ENCODE data around the gene MAPK8. TPM values are rescaled to one million over a fixed set of nuclear protein-coding genes. Genes with fewer than 3 reads are reported as not detected.

Gene MAPK8
- total and polyA plus RNA-seq, 9 of the 15 experiments (the other 6 are each of a cell fraction or from before 2014, with no cell fraction given), result 6.4 to 159 (median 71.0) TPM

DNA sequence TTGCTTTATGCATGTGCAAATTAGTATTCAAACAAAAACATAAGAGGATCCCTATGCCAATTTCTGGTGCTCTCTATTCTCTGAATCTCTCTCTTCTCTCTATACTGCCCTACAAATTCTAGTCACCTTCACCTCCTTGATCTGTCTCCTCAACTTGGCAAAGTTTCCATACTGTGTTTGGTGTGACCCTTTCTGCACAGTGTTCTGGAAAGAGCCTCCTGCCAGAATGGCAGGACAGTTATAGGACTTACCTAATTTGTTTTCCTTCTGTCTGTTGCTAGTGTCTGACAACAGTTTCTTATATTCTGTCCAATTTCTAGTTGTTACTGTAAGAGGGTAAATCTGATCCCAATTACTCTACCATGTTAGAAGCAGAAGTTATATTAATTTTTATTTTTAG lies 34.3 kb downstream of the MAPK8 start:
- CTCF ChIA-PET (ENCODE audit: low intra/inter-chr PET ratio), result no interaction called here

DNA sequence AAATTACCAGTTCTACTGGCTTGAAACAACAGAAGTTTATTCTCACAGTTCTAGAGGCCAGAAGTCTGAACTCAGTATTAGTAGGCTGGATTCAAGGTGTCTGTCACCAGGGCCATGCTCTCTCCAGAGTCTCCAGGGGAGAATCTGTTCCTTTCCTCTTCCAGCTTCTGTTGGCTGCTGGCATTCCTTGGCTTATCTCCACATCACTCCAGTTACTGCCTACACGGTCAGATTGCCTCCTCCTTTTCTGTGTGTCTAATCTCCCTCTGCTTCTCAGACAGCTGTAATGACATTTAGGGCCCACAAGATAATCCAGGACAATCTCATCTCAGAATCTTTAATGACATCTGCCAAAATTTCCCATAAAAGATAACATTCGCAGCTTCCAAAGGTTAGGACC lies 36.6 kb downstream of the MAPK8 start:
- no peaks in the 10 kb centered on the region; the same call in none of the 2 replicates for H3K9me3 ChIP-seq (replicated peaks; ENCODE audit: control insufficient read depth, insufficient read depth, low read depth, low read length)
- H4K20me1 ChIP-seq (replicated peaks; ENCODE audit: control insufficient read depth, insufficient read depth, low read length), result peaks cover 5% of the 10 kb centered on the region; the same call in 1 of the 2 replicates
- no peaks in the 10 kb centered on the region for H3K27me3 ChIP-seq (ENCODE audit: control insufficient read depth in 2 of 2, insufficient read depth in 2 of 2, low read length in 2 of 2)
- no peaks in the 10 kb centered on the region for H3K9me1 ChIP-seq (ENCODE audit: control insufficient read depth, insufficient read depth, low read length)
- intact Hi-C loops (cut with micrococcal nuclease), result no loop called here
- POLR2A ChIA-PET, result interaction anchor here (1.0 to 1.5 kb wide), 2 partner anchors 13 to 18 kb away, joined by 3 read pairs; no protein-coding TSS in a partner anchor
- CTCF ChIA-PET (ENCODE audit: low intra/inter-chr PET ratio), result no interaction called here
- WGBS (ENCODE audit: insufficient coverage, low coverage, missing lambda C conversion rate), result 12% methylated on average over 2 of the region's 2 CpGs
- no peak overlapping the region for H3K9ac ChIP-seq (ENCODE audit: insufficient read depth in 1 of 2, low read depth in 2 of 2, low read length in 2 of 2)
- BruUV-seq (replicated peaks), result no TSS peak
- no peak overlapping the region for H3K4me3 ChIP-seq
- in situ Hi-C loops (cut with MboI), result no loop called here
- no peak overlapping the region for H3K4me2 ChIP-seq (ENCODE audit: insufficient read depth, low read length)
- FAIRE-seq, result no peak
- H3K36me3 ChIP-seq (ENCODE audit: control insufficient read depth, insufficient read depth, low read length), result no peaks in the 10 kb centered on the region
- no peaks in the 10 kb centered on the region for H3K4me1 ChIP-seq (replicated peaks in 1 of 2; ENCODE audit: control insufficient read depth in 2 of 2, insufficient read depth in 2 of 2, low read length in 2 of 2)
- ATAC-seq, result no peak
- no peak overlapping the region for H2AFZ ChIP-seq (ENCODE audit: low read depth, low read length)
- no peak for DNase-seq (ENCODE audit: extremely low read depth in 1 of 4, low spot score in 3 of 4)
- H3K79me2 ChIP-seq (ENCODE audit: control insufficient read depth, insufficient read depth, low read length), result peaks cover 32% of the 10 kb centered on the region
- peak; percentile 51 for TF ChIP-seq CBFA2T3 (IDR thresholded peaks at IDR 0.05)
- TF ChIP-seq, protein P1, sequence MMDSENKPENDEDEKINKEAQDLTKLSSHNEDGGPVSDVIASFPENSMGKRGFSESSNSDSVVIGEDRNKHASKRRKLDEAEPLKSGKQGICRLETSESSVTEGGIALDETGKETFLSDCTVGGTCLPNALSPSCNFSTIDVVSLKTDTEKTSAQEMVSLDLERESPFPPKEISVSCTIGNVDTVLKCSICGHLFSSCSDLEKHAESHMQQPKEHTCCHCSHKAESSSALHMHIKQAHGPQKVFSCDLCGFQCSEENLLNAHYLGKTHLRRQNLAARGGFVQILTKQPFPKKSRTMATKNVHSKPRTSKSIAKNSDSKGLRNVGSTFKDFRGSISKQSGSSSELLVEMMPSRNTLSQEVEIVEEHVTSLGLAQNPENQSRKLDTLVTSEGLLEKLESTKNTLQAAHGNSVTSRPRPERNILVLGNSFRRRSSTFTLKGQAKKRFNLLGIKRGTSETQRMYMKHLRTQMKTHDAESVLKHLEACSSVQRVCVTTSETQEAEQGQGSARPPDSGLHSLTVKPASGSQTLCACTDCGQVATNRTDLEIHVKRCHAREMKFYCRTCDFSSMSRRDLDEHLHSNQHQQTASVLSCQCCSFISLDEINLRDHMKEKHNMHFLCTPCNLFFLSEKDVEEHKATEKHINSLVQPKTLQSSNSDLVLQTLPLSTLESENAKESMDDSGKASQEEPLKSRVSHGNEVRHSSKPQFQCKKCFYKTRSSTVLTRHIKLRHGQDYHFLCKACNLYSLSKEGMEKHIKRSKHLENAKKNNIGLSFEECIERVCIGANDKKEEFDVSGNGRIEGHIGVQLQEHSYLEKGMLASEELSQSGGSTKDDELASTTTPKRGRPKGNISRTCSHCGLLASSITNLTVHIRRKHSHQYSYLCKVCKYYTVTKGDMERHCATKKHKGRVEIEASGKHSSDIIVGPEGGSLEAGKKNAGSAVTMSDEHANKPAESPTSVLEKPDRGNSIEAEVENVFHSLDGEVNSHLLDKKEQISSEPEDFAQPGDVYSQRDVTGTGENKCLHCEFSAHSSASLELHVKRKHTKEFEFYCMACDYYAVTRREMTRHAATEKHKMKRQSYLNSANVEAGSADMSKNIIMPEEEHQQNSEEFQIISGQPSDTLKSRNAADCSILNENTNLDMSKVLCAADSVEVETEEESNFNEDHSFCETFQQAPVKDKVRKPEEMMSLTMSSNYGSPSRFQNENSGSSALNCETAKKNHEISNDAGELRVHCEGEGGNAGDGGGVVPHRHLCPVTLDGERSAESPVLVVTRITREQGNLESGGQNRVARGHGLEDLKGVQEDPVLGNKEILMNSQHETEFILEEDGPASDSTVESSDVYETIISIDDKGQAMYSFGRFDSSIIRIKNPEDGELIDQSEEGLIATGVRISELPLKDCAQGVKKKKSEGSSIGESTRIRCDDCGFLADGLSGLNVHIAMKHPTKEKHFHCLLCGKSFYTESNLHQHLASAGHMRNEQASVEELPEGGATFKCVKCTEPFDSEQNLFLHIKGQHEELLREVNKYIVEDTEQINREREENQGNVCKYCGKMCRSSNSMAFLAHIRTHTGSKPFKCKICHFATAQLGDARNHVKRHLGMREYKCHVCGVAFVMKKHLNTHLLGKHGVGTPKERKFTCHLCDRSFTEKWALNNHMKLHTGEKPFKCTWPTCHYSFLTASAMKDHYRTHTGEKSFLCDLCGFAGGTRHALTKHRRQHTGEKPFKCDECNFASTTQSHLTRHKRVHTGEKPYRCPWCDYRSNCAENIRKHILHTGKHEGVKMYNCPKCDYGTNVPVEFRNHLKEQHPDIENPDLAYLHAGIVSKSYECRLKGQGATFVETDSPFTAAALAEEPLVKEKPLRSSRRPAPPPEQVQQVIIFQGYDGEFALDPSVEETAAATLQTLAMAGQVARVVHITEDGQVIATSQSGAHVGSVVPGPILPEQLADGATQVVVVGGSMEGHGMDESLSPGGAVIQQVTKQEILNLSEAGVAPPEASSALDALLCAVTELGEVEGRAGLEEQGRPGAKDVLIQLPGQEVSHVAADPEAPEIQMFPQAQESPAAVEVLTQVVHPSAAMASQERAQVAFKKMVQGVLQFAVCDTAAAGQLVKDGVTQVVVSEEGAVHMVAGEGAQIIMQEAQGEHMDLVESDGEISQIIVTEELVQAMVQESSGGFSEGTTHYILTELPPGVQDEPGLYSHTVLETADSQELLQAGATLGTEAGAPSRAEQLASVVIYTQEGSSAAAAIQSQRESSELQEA (IDR thresholded peaks at IDR 0.05; ENCODE audit: low read depth), result no peak
- no peak overlapping the region for H3K27ac ChIP-seq (ENCODE audit: extremely low read depth, low read depth, low read length)

More for the DNA sequence above, 34.3 kb downstream of the MAPK8 start:
- Histone ChIP-seq H3K36me3 (ENCODE audit: control insufficient read depth, insufficient read depth, low read length) (no peaks in the 10 kb centered on the region), H3K27ac (ENCODE audit: extremely low read depth, low read depth, low read length) (no peak overlapping the region), H3K9me3 (replicated peaks; ENCODE audit: control insufficient read depth, insufficient read depth, low read depth, low read length) (no peaks in the 10 kb centered on the region; the same call in 1 of the 2 replicates), H3K79me2 (ENCODE audit: control insufficient read depth, insufficient read depth, low read length) (peaks cover 26% of the 10 kb centered on the region; the same call in 2 of the 3 replicates), H3K9me1 (ENCODE audit: control insufficient read depth, insufficient read depth, low read length) (no peaks in the 10 kb centered on the region), H3K4me2 (ENCODE audit: insufficient read depth, low read length) (no peak overlapping the region), H3K9ac (ENCODE audit: insufficient read depth in 1 of 2, low read depth in 2 of 2, low read length in 2 of 2) (no peak overlapping the region), H3K27me3 (ENCODE audit: control insufficient read depth in 2 of 2, insufficient read depth in 2 of 2, low read length in 2 of 2) (no peaks in the 10 kb centered on the region), H2AFZ (ENCODE audit: low read depth, low read length) (no peak overlapping the region), H3K4me3 (no peak overlapping the region), H4K20me1 (replicated peaks; ENCODE audit: control insufficient read depth, insufficient read depth, low read length) (peaks cover 5% of the 10 kb centered on the region; the same call in 1 of the 2 replicates), H3K4me1 (replicated peaks in 1 of 2; ENCODE audit: control insufficient read depth in 2 of 2, insufficient read depth in 2 of 2, low read length in 2 of 2) (no peaks in the 10 kb centered on the region)
- in situ Hi-C loops (cut with MboI), result no loop called here
- ATAC-seq (0 out of 3 replicates have a peak, but pooled peaks have one; percentile 45), FAIRE-seq (no peak), DNase-seq (ENCODE audit: extremely low read depth in 1 of 4, low spot score in 3 of 4) (no peak)
- intact Hi-C loops (cut with micrococcal nuclease), result no loop called here
- TF ChIP-seq RBM15 (IDR thresholded peaks at IDR 0.05; ENCODE audit: insufficient read depth, low read length) (no peak), ELF1 (tag; IDR thresholded peaks at IDR 0.05) (no peak), FOXK2 (conservative IDR thresholded peaks at IDR 0.05 in 1 of 2, IDR thresholded peaks at IDR 0.05 in 1 of 2; ENCODE audit: low read depth in 2 of 2) (no peak), WHSC1 (IDR thresholded peaks at IDR 0.05; ENCODE audit: low read length) (no peak)
- BruUV-seq (replicated peaks), result no TSS peak
- POLR2A ChIA-PET, result interaction anchor here (0.6 to 0.8 kb wide), 2 partner anchors 28 to 182 kb away, joined by 3 read pairs; no protein-coding TSS in a partner anchor

All from K562 (cell line).